HFFc6 (cell line): ENCODE results near the gene ROBO1. TPM values are rescaled to one million over a fixed set of nuclear protein-coding genes. Genes with fewer than 3 reads are reported as not detected.

Experiments
- DNase-seq: peaks from one replicate; pipeline ENCODE4 v3.0.0-alpha.2; 2018
- H3K27ac Mint-ChIP-seq: 2 replicates; pipeline ENCODE4 v1.8.0; 2020; ENCODE audit warnings: mild to moderate bottlenecking, mixed read lengths
- H3K27me3 Mint-ChIP-seq: 2 replicates; pipeline ENCODE4 v1.8.0; 2021; ENCODE audit warnings: mild to moderate bottlenecking, moderate library complexity, mixed read lengths; ENCODE audit not compliant: insufficient read depth
- H3K36me3 Mint-ChIP-seq: 2 replicates; pipeline ENCODE4 v1.8.0; 2021; ENCODE audit warnings: low read depth, mixed read lengths
- H3K4me1 Mint-ChIP-seq: 2 replicates; pipeline ENCODE4 v1.8.0; 2020; ENCODE audit warnings: low read depth, mixed read lengths
- H3K4me3 Mint-ChIP-seq: 2 replicates; pipeline ENCODE4 v1.8.0; 2020; ENCODE audit warnings: mild to moderate bottlenecking, moderate library complexity, mixed read lengths
- H3K9me3 Mint-ChIP-seq: 2 replicates; pipeline ENCODE4 v1.8.0; 2020; ENCODE audit warnings: mild to moderate bottlenecking, mixed read lengths
- CTCF ChIP-seq: fragments of 200-600 bp; sonication (generic); IDR thresholded peaks from 2 replicates; pipeline ENCODE4 v1.5.0; 2021; ENCODE audit warnings: antibody characterized with exemption, mild to moderate bottlenecking
- total RNA-seq, 6 experiments: library from RNA; stranded (reverse); fragmentation: NEBNext Ultra II Directional; extraction: Animal tissue kit (Norgen Biotek cat#: 25700); gene quantifications; 2 replicates in 1 of 6; 3 replicates in 5 of 6; pipeline ENCODE4 v1.2.3, GENCODE V29; 2021

Gene ROBO1
- total RNA-seq, 6 experiments from 2014 or later, result 38.7 to 51.3 (median 41.7) TPM

GRCh38 chr3:78917536-78917935 is 850.3 kb downstream of the ROBO1 start:
- Mint-ChIP-seq H3K4me1 (peaks cover 27% of the 10 kb centered on the region), H3K27ac (no peak overlapping the region), H3K9me3 (no peaks in the 10 kb centered on the region), H3K4me3 (no peak overlapping the region), H3K36me3 (no peaks in the 10 kb centered on the region), H3K27me3 (no peaks in the 10 kb centered on the region)
- DNase-seq, result no peak
- TF ChIP-seq CTCF, result no peak

- Mint-ChIP-seq H3K9me3 (no peaks in the 10 kb centered on the region), H3K36me3 (no peaks in the 10 kb centered on the region), H3K4me1 (peaks cover 19% of the 10 kb centered on the region), H3K27ac (no peak overlapping the region), H3K27me3 (no peaks in the 10 kb centered on the region), H3K4me3 (no peak overlapping the region)
- no peak for TF ChIP-seq CTCF
- no peak for DNase-seq
These were observed 854.1 kb downstream of the ROBO1 start for GRCh38 chr3:78913711-78914110.

GRCh38 chr3:78912687-78913086 is 855.1 kb downstream of the ROBO1 start:
- Mint-ChIP-seq H3K4me1 (peaks cover 8% of the 10 kb centered on the region), H3K9me3 (no peaks in the 10 kb centered on the region), H3K27ac (no peak overlapping the region), H3K4me3 (no peak overlapping the region), H3K36me3 (no peaks in the 10 kb centered on the region), H3K27me3 (no peaks in the 10 kb centered on the region)
- no peak for TF ChIP-seq CTCF
- no peak for DNase-seq

GRCh38 chr3:78912259-78912658 is 855.5 kb downstream of the ROBO1 start:
- no peaks in the 10 kb centered on the region for H3K9me3 Mint-ChIP-seq
- no peaks in the 10 kb centered on the region; the same call in 1 of the 2 replicates for H3K36me3 Mint-ChIP-seq
- DNase-seq, result no peak
- no peak for TF ChIP-seq CTCF
- no peak overlapping the region for H3K4me3 Mint-ChIP-seq
- no peaks in the 10 kb centered on the region for H3K27me3 Mint-ChIP-seq
- H3K4me1 Mint-ChIP-seq, result peaks cover 11% of the 10 kb centered on the region
- H3K27ac Mint-ChIP-seq, result no peak overlapping the region

- Mint-ChIP-seq H3K36me3 (no peaks in the 10 kb centered on the region; the same call in 1 of the 2 replicates), H3K27ac (no peak overlapping the region), H3K4me1 (peaks cover 16% of the 10 kb centered on the region), H3K27me3 (no peaks in the 10 kb centered on the region), H3K4me3 (no peak overlapping the region), H3K9me3 (no peaks in the 10 kb centered on the region)
- DNase-seq, result no peak
- no peak for TF ChIP-seq CTCF
These were observed 856.4 kb downstream of the ROBO1 start for GRCh38 chr3:78911394-78911793.

- H3K4me3 Mint-ChIP-seq, result no peak overlapping the region
- no peak for TF ChIP-seq CTCF
- no peaks in the 10 kb centered on the region; the same call in 1 of the 2 replicates for H3K36me3 Mint-ChIP-seq
- H3K27me3 Mint-ChIP-seq, result peaks cover 3% of the 10 kb centered on the region; the same call in 1 of the 2 replicates
- DNase-seq, result no peak
- H3K4me1 Mint-ChIP-seq, result peaks cover 16% of the 10 kb centered on the region
- H3K9me3 Mint-ChIP-seq, result no peaks in the 10 kb centered on the region
- H3K27ac Mint-ChIP-seq, result no peak overlapping the region
These were observed 859.6 kb downstream of the ROBO1 start for GRCh38 chr3:78908236-78908635.
